Esophagus squamous epithelium (tissue), 4 donors: Measurements from ENCODE around the gene UCKL1.

Experiments used
- CTCF ChIP-seq, 6 experiments: fragments of 450-650 bp in 4 of 6; fragments of 200-600 bp in 2 of 6; sonication (generic) in 2 of 6; IDR thresholded peaks; one replicate each; pipeline ENCODE4 v1.5.1; 2016 to 2019; ENCODE audit warnings: antibody characterized with exemption in 6 of 6, mild to moderate bottlenecking in 4 of 6, moderate library complexity in 4 of 6
- POLR2A ChIP-seq, 4 donors: fragments of 450-650 bp; IDR thresholded peaks; one replicate each; pipeline ENCODE4 v1.6.1; 2017; ENCODE audit warnings: antibody characterized with exemption in 4 of 4, mild to moderate bottlenecking in 4 of 4, moderate library complexity in 3 of 4

GRCh38 chr20:63924241-63924640 is 32.0 kb downstream of the UCKL1 start:
- TF ChIP-seq POLR2A (IDR thresholded peaks at IDR 0.05) (no peak), CTCF (IDR thresholded peaks at IDR 0.05) (no peak)
